Measurements from ENCODE around the gene TXNDC17.
"Not testable (repeated sequence)": the region's sequence is repeated elsewhere in the genome, so short reads cannot be mapped to it uniquely, and the experiment has no call there.

TXNDC17 gene

GRCh38 chr17:6661464-6661848 is 20.6 kb downstream of the TXNDC17 start:
- no peak overlapping the region for H3K4me3 ChIP-seq (replicated peaks; ENCODE audit: low read depth, low read length)
- DNase-seq (ENCODE audit: low read depth): no peak
- no peak for TF ChIP-seq CTCF (IDR thresholded peaks at IDR 0.05; ENCODE audit: low read length, missing control alignments)

- H3K4me3 ChIP-seq (replicated peaks; ENCODE audit: low read depth, low read length); DNase-seq (ENCODE audit: low read depth): not testable (repeated sequence)
Observed at GRCh38 chr17:6663200-6663599, 22.3 kb downstream of the TXNDC17 start.

GRCh38 chr17:6666077-6666521 is 25.2 kb downstream of the TXNDC17 start:
- peak; percentile 99 for TF ChIP-seq CTCF (IDR thresholded peaks at IDR 0.05; ENCODE audit: low read length, missing control alignments)
- peak; percentile 90 for DNase-seq (ENCODE audit: low read depth)
- no peak overlapping the region for H3K4me3 ChIP-seq (replicated peaks; ENCODE audit: low read depth, low read length)

GRCh38 chr17:6666557-6666956 is 25.7 kb downstream of the TXNDC17 start:
- DNase-seq (ENCODE audit: low read depth): no peak
- no peak for TF ChIP-seq CTCF (IDR thresholded peaks at IDR 0.05; ENCODE audit: low read length, missing control alignments)
- H3K4me3 ChIP-seq (replicated peaks; ENCODE audit: low read depth, low read length): no peak overlapping the region

GRCh38 chr17:6667516-6667915 is 26.7 kb downstream of the TXNDC17 start:
- no peak for DNase-seq (ENCODE audit: low read depth)
- no peak for TF ChIP-seq CTCF (IDR thresholded peaks at IDR 0.05; ENCODE audit: low read length, missing control alignments)
- no peak overlapping the region for H3K4me3 ChIP-seq (replicated peaks; ENCODE audit: low read depth, low read length)

- no peak overlapping the region for H3K4me3 ChIP-seq (replicated peaks; ENCODE audit: low read depth, low read length)
- no peak for DNase-seq (ENCODE audit: low read depth)
- TF ChIP-seq CTCF (IDR thresholded peaks at IDR 0.05; ENCODE audit: low read length, missing control alignments): no peak
Observed at GRCh38 chr17:6668219-6668618, 27.4 kb downstream of the TXNDC17 start.

GRCh38 chr17:6668727-6669425 is 28.0 kb downstream of the TXNDC17 start:
- DNase-seq (ENCODE audit: low read depth): no peak
- no peak overlapping the region for H3K4me3 ChIP-seq (replicated peaks; ENCODE audit: low read depth, low read length)
- no peak for TF ChIP-seq CTCF (IDR thresholded peaks at IDR 0.05; ENCODE audit: low read length, missing control alignments)

Measured in fibroblast of pulmonary artery (primary cell).